NCI-H2029 (cell line): ENCODE data around the gene DUSP14.

Experiments
- DNase-seq: peaks from one replicate; lab custom pipeline; 2025; lab: John Stamatoyannopoulos, UW

The DUSP14 gene

DNA sequence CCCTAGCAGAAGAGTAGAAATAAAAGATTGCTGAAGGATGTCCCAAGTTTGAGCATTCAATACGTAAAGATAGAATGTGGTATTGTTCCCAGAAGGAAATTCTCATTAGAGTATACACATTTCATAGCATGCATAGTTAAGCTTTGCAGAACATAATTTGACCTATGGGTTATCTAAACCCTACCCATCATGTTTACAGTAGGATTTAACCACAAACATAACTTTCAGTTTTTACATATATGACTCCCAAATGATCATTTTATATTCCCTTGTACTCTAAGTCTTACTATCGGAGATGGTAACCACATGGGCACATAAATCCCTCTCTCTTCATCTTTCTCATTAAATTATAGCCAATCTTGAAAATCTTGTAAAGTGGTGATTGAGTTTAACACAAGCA lies 68.6 kb downstream of the DUSP14 start:
- DNase-seq, result no peak

- no peak for DNase-seq
These were observed 72.5 kb downstream of the DUSP14 start for GRCh38 chr17:37562016-37562745.
